ENCODE measurements around the gene PRDM16. TPM values are rescaled to one million over a fixed set of nuclear protein-coding genes. Genes with fewer than 3 reads are reported as not detected.

The PRDM16 gene
- total RNA-seq, 1 experiment from 2014 or later: 6.1 TPM

DNA sequence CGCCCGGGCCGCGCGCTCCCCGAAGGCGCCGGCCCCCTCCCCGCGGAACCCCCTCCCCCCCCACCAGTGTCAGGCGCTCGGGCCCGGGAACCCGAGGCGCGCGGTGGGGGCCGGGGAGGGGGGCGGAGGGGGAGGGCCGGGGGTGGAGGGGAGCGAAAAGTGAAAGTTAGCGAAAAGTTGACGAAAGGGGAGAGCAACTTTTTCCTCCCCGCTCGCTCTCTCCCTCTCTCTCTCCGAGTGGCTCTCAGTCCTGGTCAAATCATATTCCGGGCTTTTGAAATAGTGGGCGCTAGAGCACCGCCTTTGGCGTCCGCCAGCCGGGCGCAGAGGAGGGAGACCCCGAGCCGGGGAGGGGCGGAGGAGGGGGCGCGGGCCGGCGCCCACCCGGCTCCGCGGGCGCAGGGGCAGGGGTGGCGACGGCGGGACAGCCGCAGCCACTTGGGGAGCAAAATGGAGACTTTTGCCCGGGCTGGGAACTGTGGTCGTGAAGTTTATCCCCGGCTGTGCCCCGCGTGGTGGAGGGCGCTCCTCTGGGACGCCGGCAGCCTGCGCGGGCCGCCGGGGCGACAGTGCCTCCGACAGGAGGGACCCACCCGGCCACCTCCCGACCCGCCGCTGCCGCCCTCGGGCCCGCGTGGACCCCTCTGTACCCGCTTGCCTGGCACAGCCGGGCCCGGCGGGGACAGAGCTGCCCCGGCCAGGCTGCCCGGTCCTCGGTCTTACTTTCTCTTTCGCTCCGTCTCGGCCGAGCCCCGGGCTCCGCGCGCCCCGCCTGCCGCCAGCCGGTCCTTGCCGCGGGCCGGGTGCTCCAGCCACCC lies 697 bp downstream of the PRDM16 start:
- CTCF ChIA-PET: no interaction called here
- DNase-seq (ENCODE audit: low read depth, low spot score): peak; percentile 26
- POLR2A ChIA-PET: no interaction called here
- Histone ChIP-seq H3K27ac (ENCODE audit: low read depth, low read length) (peak overlapping the region; percentile 64), H3K9ac (ENCODE audit: low read length) (peak overlapping the region; percentile 69), H3K79me2 (ENCODE audit: insufficient read depth, low read length) (no peaks in the 10 kb centered on the region), H3K4me2 (ENCODE audit: low read length) (peak overlapping the region; percentile 84), H3K9me2 (ENCODE audit: insufficient read depth) (no peaks in the 10 kb centered on the region), H3K4me1 (ENCODE audit: control insufficient read depth in 1 of 2, insufficient read depth in 2 of 2, low read length in 2 of 2) (no peaks in the 10 kb centered on the region; a peak in 1 of 4 replicates), H3K27me3 (ENCODE audit: insufficient read depth, low read length) (no peaks in the 10 kb centered on the region), H2AFZ (ENCODE audit: low read depth, low read length, poor library complexity, severe bottlenecking) (no peak overlapping the region), H3K36me3 (ENCODE audit: control insufficient read depth in 1 of 2, insufficient read depth in 2 of 2, low read length in 2 of 2) (no peaks in the 10 kb centered on the region), H3K4me3 (replicated peaks in 1 of 2; ENCODE audit: low read depth in 1 of 2, low read length in 2 of 2) (peak overlapping the region; percentile 48 to 82), H4K20me1 (ENCODE audit: insufficient read depth) (no peaks in the 10 kb centered on the region), H3K9me3 (ENCODE audit: control insufficient read depth in 1 of 2, insufficient read depth in 1 of 2, low read depth in 1 of 2, low read length in 2 of 2) (no peaks in the 10 kb centered on the region)
- intact Hi-C loops (cut with micrococcal nuclease): loop anchor here (10.0 kb wide), 1 partner anchor 255 kb away; no protein-coding TSS in a partner anchor
- TF ChIP-seq, protein P1, sequence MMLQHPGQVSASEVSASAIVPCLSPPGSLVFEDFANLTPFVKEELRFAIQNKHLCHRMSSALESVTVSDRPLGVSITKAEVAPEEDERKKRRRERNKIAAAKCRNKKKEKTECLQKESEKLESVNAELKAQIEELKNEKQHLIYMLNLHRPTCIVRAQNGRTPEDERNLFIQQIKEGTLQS (IDR thresholded peaks at IDR 0.05): no peak
- TF ChIP-seq, protein P2, sequence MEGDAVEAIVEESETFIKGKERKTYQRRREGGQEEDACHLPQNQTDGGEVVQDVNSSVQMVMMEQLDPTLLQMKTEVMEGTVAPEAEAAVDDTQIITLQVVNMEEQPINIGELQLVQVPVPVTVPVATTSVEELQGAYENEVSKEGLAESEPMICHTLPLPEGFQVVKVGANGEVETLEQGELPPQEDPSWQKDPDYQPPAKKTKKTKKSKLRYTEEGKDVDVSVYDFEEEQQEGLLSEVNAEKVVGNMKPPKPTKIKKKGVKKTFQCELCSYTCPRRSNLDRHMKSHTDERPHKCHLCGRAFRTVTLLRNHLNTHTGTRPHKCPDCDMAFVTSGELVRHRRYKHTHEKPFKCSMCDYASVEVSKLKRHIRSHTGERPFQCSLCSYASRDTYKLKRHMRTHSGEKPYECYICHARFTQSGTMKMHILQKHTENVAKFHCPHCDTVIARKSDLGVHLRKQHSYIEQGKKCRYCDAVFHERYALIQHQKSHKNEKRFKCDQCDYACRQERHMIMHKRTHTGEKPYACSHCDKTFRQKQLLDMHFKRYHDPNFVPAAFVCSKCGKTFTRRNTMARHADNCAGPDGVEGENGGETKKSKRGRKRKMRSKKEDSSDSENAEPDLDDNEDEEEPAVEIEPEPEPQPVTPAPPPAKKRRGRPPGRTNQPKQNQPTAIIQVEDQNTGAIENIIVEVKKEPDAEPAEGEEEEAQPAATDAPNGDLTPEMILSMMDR (IDR thresholded peaks at IDR 0.05 in 2 of 3, conservative IDR thresholded peaks at IDR 0.05 in 1 of 3; ENCODE audit: borderline replicate concordance in 1 of 3, insufficient read depth in 1 of 3, low read depth in 2 of 3, low read length in 2 of 3): peak in 2 of 3 experiments; percentile 34 to 39; a peak in 2 of 6 replicates
- TF ChIP-seq, protein P3, sequence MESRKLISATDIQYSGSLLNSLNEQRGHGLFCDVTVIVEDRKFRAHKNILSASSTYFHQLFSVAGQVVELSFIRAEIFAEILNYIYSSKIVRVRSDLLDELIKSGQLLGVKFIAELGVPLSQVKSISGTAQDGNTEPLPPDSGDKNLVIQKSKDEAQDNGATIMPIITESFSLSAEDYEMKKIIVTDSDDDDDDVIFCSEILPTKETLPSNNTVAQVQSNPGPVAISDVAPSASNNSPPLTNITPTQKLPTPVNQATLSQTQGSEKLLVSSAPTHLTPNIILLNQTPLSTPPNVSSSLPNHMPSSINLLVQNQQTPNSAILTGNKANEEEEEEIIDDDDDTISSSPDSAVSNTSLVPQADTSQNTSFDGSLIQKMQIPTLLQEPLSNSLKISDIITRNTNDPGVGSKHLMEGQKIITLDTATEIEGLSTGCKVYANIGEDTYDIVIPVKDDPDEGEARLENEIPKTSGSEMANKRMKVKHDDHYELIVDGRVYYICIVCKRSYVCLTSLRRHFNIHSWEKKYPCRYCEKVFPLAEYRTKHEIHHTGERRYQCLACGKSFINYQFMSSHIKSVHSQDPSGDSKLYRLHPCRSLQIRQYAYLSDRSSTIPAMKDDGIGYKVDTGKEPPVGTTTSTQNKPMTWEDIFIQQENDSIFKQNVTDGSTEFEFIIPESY (IDR thresholded peaks at IDR 0.05; ENCODE audit: extremely low read depth, insufficient replicate concordance, low read length): no peak
- TF ChIP-seq SP1 (IDR thresholded peaks at IDR 0.05; ENCODE audit: low read depth) (no peak), ZFX (IDR thresholded peaks at IDR 0.05) (peak; percentile 63; the same call in 1 of the 2 replicates), JUND (IDR thresholded peaks at IDR 0.05) (no peak), SRF (IDR thresholded peaks at IDR 0.05; ENCODE audit: low read depth) (no peak), CEBPB (IDR thresholded peaks at IDR 0.05; ENCODE audit: low read depth) (no peak), TCF7L2 (IDR thresholded peaks at IDR 0.05; ENCODE audit: borderline replicate concordance, extremely low read depth, insufficient read depth, insufficient read length) (no peak), SIN3A (IDR thresholded peaks at IDR 0.05; ENCODE audit: low read depth) (no peak)
- TF ChIP-seq, protein P4, sequence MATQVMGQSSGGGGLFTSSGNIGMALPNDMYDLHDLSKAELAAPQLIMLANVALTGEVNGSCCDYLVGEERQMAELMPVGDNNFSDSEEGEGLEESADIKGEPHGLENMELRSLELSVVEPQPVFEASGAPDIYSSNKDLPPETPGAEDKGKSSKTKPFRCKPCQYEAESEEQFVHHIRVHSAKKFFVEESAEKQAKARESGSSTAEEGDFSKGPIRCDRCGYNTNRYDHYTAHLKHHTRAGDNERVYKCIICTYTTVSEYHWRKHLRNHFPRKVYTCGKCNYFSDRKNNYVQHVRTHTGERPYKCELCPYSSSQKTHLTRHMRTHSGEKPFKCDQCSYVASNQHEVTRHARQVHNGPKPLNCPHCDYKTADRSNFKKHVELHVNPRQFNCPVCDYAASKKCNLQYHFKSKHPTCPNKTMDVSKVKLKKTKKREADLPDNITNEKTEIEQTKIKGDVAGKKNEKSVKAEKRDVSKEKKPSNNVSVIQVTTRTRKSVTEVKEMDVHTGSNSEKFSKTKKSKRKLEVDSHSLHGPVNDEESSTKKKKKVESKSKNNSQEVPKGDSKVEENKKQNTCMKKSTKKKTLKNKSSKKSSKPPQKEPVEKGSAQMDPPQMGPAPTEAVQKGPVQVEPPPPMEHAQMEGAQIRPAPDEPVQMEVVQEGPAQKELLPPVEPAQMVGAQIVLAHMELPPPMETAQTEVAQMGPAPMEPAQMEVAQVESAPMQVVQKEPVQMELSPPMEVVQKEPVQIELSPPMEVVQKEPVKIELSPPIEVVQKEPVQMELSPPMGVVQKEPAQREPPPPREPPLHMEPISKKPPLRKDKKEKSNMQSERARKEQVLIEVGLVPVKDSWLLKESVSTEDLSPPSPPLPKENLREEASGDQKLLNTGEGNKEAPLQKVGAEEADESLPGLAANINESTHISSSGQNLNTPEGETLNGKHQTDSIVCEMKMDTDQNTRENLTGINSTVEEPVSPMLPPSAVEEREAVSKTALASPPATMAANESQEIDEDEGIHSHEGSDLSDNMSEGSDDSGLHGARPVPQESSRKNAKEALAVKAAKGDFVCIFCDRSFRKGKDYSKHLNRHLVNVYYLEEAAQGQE (IDR thresholded peaks at IDR 0.05; ENCODE audit: low read depth): no peak
- RAD21 ChIA-PET (ENCODE audit: low non-redundant PET in 1 of 2, low total read pairs in 2 of 2, uncharacterized antibody in 2 of 2, unreplicated experiment in 2 of 2): no interaction called here
- ATAC-seq: peak; percentile 72
- no TSS peak for BruUV-seq (replicated peaks)
